Osteoblast (primary cell): Measurements from ENCODE around the gene SLC41A3. TPM values are rescaled to one million over a fixed set of nuclear protein-coding genes. Genes with fewer than 3 reads are reported as not detected.

Experiments
- DNase-seq: peaks from one replicate; pipeline ENCODE4 v3.0.0; 2011; ENCODE audit warnings: low spot score, mixed read lengths; ENCODE audit not compliant: insufficient read length; ENCODE audit errors: missing footprints
- H2AFZ ChIP-seq: 2 replicates; pipeline ENCODE4 v1.6.0; 2011; ENCODE audit warnings: mild to moderate bottlenecking, low read length
- H3K27ac ChIP-seq: 2 replicates; pipeline ENCODE4 v1.5.1; 2011; ENCODE audit warnings: mild to moderate bottlenecking, low read depth, low read length, moderate library complexity
- H3K27me3 ChIP-seq: 2 replicates; pipeline ENCODE4 v1.6.0; 2012; ENCODE audit warnings: mild to moderate bottlenecking, control low read depth, inconsistent platforms, low read length, moderate library complexity; ENCODE audit not compliant: insufficient read depth
- H3K36me3 ChIP-seq: 2 replicates; pipeline ENCODE4 v1.5.1; 2011; ENCODE audit warnings: mild to moderate bottlenecking, low read length, control low read depth, moderate library complexity; ENCODE audit not compliant: insufficient read depth
- H3K4me1 ChIP-seq: 2 replicates; pipeline ENCODE4 v1.5.1; 2011; ENCODE audit warnings: mild to moderate bottlenecking, low read length, control low read depth, moderate library complexity; ENCODE audit not compliant: insufficient read depth
- H3K4me2 ChIP-seq: 2 replicates; pipeline ENCODE4 v1.6.0; 2011; ENCODE audit warnings: mild to moderate bottlenecking, low read length; ENCODE audit not compliant: insufficient read depth
- H3K4me3 ChIP-seq: fragments of 200-600 bp; sonication (generic); 3 replicates; pipeline ENCODE4 v1.5.1; 2012; ENCODE audit warnings: mild to moderate bottlenecking, low read length, inconsistent platforms; ENCODE audit not compliant: insufficient read depth
- H3K79me2 ChIP-seq: 2 replicates; pipeline ENCODE4 v1.6.0; 2012; ENCODE audit warnings: mild to moderate bottlenecking, low read length, control low read depth, inconsistent platforms; ENCODE audit not compliant: insufficient read depth
- H3K9me3 ChIP-seq: 2 replicates; pipeline ENCODE4 v1.5.1; 2011; ENCODE audit warnings: low read depth, low read length, control low read depth
- H4K20me1 ChIP-seq: 2 replicates; pipeline ENCODE4 v1.6.0; 2012; ENCODE audit warnings: mild to moderate bottlenecking, low read length, control low read depth; ENCODE audit not compliant: insufficient read depth
- CTCF ChIP-seq: IDR thresholded peaks from 2 replicates; pipeline ENCODE4 v1.5.1; 2011; ENCODE audit warnings: mild to moderate bottlenecking, low read depth, low read length, moderate library complexity; ENCODE audit errors: extremely low read depth
- total RNA-seq: library from RNA; depleted of rRNA; stranded (reverse); fragments of >200 nt; gene quantifications from 2 replicates; pipeline ENCODE4 v1.2.3, GENCODE V29; 2012

Gene SLC41A3
- total RNA-seq, 1 donor, result 59.4 TPM

GRCh38 chr3:126028096-126028495 lies 55.8 kb downstream of the SLC41A3 start:
- no peak for DNase-seq
- H3K27me3 ChIP-seq, result no peaks in the 10 kb centered on the region
- H4K20me1 ChIP-seq, result no peaks in the 10 kb centered on the region
- H3K36me3 ChIP-seq, result no peaks in the 10 kb centered on the region
- no peak overlapping the region for H2AFZ ChIP-seq
- no peak for TF ChIP-seq CTCF
- peaks cover 3% of the 10 kb centered on the region for H3K9me3 ChIP-seq
- H3K27ac ChIP-seq, result no peak overlapping the region
- no peak overlapping the region for H3K4me2 ChIP-seq
- no peaks in the 10 kb centered on the region for H3K79me2 ChIP-seq
- H3K4me1 ChIP-seq, result no peaks in the 10 kb centered on the region
- H3K4me3 ChIP-seq, result no peak overlapping the region

GRCh38 chr3:126026761-126027160 lies 57.2 kb downstream of the SLC41A3 start:
- Histone ChIP-seq H3K27me3 (no peaks in the 10 kb centered on the region), H4K20me1 (no peaks in the 10 kb centered on the region), H3K36me3 (no peaks in the 10 kb centered on the region), H3K79me2 (no peaks in the 10 kb centered on the region), H3K4me3 (no peak overlapping the region), H3K27ac (no peak overlapping the region), H3K4me1 (no peaks in the 10 kb centered on the region), H3K9me3 (peaks cover 3% of the 10 kb centered on the region), H2AFZ (no peak overlapping the region), H3K4me2 (no peak overlapping the region)
- no peak for TF ChIP-seq CTCF
- no peak for DNase-seq

- H3K9me3 ChIP-seq, result peaks cover 3% of the 10 kb centered on the region
- H2AFZ ChIP-seq, result no peak overlapping the region
- no peak overlapping the region for H3K4me2 ChIP-seq
- H4K20me1 ChIP-seq, result no peaks in the 10 kb centered on the region
- no peak overlapping the region for H3K4me3 ChIP-seq
- no peaks in the 10 kb centered on the region for H3K36me3 ChIP-seq
- H3K79me2 ChIP-seq, result no peaks in the 10 kb centered on the region
- H3K4me1 ChIP-seq, result no peaks in the 10 kb centered on the region
- TF ChIP-seq CTCF, result no peak
- no peak for DNase-seq
- H3K27me3 ChIP-seq, result no peaks in the 10 kb centered on the region
- H3K27ac ChIP-seq, result no peak overlapping the region
Observed at GRCh38 chr3:126026277-126026751, 57.6 kb downstream of the SLC41A3 start.

- H2AFZ ChIP-seq, result no peak overlapping the region
- no peak overlapping the region for H3K4me2 ChIP-seq
- no peaks in the 10 kb centered on the region for H3K27me3 ChIP-seq
- H4K20me1 ChIP-seq, result no peaks in the 10 kb centered on the region
- no peak for TF ChIP-seq CTCF
- DNase-seq, result no peak
- H3K79me2 ChIP-seq, result no peaks in the 10 kb centered on the region
- H3K9me3 ChIP-seq, result peaks cover 3% of the 10 kb centered on the region
- no peaks in the 10 kb centered on the region for H3K4me1 ChIP-seq
- H3K4me3 ChIP-seq, result no peak overlapping the region
- no peak overlapping the region for H3K27ac ChIP-seq
- H3K36me3 ChIP-seq, result no peaks in the 10 kb centered on the region
Observed at GRCh38 chr3:126025862-126026261, 58.1 kb downstream of the SLC41A3 start.
